ENCODE measurements around the gene USP47.

USP47 gene

DNA sequence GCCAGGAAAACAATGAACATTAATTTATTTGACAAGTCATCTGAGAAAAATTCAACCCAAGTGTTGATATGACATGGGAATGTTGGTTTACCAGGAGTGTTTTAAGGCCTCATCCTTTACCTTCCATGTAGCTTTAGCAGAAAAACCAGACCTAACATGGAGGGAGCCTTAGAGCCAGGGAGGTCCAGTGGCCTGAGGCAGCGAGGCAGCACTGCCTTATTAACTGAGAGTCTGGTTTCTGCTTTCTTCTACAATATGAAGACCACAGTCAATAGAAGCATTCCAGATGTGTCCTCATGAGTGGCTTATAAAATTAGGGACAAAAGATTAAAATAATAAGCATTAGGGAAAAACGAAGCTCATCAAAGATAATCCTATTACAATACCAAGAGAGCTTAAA, 105.1 kb downstream of the USP47 start:
- no peaks in the 10 kb centered on the region for H3K27me3 ChIP-seq (replicated peaks)
- H3K4me3 ChIP-seq (ENCODE audit: low read depth, low read length), result no peak overlapping the region
- no peak overlapping the region for H3K27ac ChIP-seq
- no peak for DNase-seq
- TF ChIP-seq, protein P1, sequence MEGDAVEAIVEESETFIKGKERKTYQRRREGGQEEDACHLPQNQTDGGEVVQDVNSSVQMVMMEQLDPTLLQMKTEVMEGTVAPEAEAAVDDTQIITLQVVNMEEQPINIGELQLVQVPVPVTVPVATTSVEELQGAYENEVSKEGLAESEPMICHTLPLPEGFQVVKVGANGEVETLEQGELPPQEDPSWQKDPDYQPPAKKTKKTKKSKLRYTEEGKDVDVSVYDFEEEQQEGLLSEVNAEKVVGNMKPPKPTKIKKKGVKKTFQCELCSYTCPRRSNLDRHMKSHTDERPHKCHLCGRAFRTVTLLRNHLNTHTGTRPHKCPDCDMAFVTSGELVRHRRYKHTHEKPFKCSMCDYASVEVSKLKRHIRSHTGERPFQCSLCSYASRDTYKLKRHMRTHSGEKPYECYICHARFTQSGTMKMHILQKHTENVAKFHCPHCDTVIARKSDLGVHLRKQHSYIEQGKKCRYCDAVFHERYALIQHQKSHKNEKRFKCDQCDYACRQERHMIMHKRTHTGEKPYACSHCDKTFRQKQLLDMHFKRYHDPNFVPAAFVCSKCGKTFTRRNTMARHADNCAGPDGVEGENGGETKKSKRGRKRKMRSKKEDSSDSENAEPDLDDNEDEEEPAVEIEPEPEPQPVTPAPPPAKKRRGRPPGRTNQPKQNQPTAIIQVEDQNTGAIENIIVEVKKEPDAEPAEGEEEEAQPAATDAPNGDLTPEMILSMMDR (IDR thresholded peaks at IDR 0.05; ENCODE audit: low read depth, low read length, missing control alignments), result no peak
- H3K36me3 ChIP-seq (replicated peaks), result peaks cover 20% of the 10 kb centered on the region
- in situ Hi-C loops (cut with HindIII; ENCODE audit: low pct_ligation_motif_present, low sequenced_read_pairs), result no loop called here

GRCh38 chr11:11947825-11948224, 106.1 kb downstream of the USP47 start:
- Histone ChIP-seq H3K36me3 (replicated peaks) (peaks cover 13% of the 10 kb centered on the region), H3K4me3 (ENCODE audit: low read depth, low read length) (no peak overlapping the region), H3K27me3 (replicated peaks) (no peaks in the 10 kb centered on the region), H3K27ac (no peak overlapping the region)
- DNase-seq, result no peak
- TF ChIP-seq, protein P1 (IDR thresholded peaks at IDR 0.05; ENCODE audit: low read depth, low read length, missing control alignments), result no peak
- in situ Hi-C loops (cut with HindIII; ENCODE audit: low pct_ligation_motif_present, low sequenced_read_pairs), result no loop called here

GRCh38 chr11:11948242-11948947, 106.6 kb downstream of the USP47 start:
- DNase-seq, result no peak
- H3K27me3 ChIP-seq (replicated peaks), result no peaks in the 10 kb centered on the region
- in situ Hi-C loops (cut with HindIII; ENCODE audit: low pct_ligation_motif_present, low sequenced_read_pairs), result no loop called here
- H3K27ac ChIP-seq, result no peak overlapping the region
- H3K36me3 ChIP-seq (replicated peaks), result peaks cover 14% of the 10 kb centered on the region
- TF ChIP-seq, protein P1 (IDR thresholded peaks at IDR 0.05; ENCODE audit: low read depth, low read length, missing control alignments), result no peak
- H3K4me3 ChIP-seq (ENCODE audit: low read depth, low read length), result no peak overlapping the region

DNA sequence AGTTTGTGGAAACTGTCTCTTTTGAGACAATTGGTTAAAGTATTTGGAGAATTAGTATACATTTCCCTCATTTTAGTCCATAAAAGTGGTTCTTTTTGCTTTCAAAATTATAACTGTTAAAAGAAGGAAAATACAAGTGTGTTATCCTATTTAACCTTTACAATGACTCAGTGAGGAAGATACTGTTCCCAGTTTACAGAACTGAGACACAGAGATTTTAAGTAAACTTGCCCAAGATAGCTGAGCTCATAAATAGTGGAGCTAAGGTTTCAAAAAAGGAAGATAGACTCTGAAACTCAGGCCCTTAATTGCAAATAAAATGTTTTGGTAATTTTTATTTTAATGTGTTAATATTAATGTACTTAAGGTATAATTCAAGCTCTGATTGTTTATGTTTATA, 107.7 kb downstream of the USP47 start:
- TF ChIP-seq, protein P1 (IDR thresholded peaks at IDR 0.05; ENCODE audit: low read depth, low read length, missing control alignments), result no peak
- no peak overlapping the region for H3K4me3 ChIP-seq (ENCODE audit: low read depth, low read length)
- no peaks in the 10 kb centered on the region for H3K27me3 ChIP-seq (replicated peaks)
- in situ Hi-C loops (cut with HindIII; ENCODE audit: low pct_ligation_motif_present, low sequenced_read_pairs), result no loop called here
- DNase-seq, result no peak
- peaks cover 14% of the 10 kb centered on the region for H3K36me3 ChIP-seq (replicated peaks)
- no peak overlapping the region for H3K27ac ChIP-seq

DNA sequence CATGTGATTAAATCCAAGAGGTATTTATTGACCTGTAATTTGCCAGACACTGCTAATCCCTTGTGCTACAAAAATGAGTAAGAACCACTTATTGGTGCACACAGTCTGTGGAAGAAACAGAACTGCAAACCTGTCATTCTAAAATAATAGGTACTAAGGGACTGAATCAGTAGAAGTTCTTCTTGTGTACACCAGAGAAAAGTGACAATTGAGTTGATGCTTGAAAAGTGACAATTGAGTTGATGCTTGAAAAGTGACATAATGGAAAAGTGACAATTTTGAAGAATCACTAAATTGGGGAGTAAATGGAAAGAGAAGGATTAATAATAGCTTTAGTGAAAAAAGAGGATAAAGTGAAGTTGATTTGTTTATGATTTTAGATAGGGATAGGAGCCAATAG, 110.3 kb downstream of the USP47 start:
- no peak overlapping the region for H3K4me3 ChIP-seq (ENCODE audit: low read depth, low read length)
- in situ Hi-C loops (cut with HindIII; ENCODE audit: low pct_ligation_motif_present, low sequenced_read_pairs), result no loop called here
- no peak for DNase-seq
- no peaks in the 10 kb centered on the region for H3K27me3 ChIP-seq (replicated peaks)
- H3K36me3 ChIP-seq (replicated peaks), result peaks cover 29% of the 10 kb centered on the region
- TF ChIP-seq, protein P1 (IDR thresholded peaks at IDR 0.05; ENCODE audit: low read depth, low read length, missing control alignments), result no peak
- H3K27ac ChIP-seq, result no peak overlapping the region

- in situ Hi-C loops (cut with HindIII; ENCODE audit: low pct_ligation_motif_present, low sequenced_read_pairs), result no loop called here
- TF ChIP-seq, protein P1 (IDR thresholded peaks at IDR 0.05; ENCODE audit: low read depth, low read length, missing control alignments), result no peak
- Histone ChIP-seq H3K27ac (no peak overlapping the region), H3K4me3 (ENCODE audit: low read depth, low read length) (no peak overlapping the region), H3K36me3 (replicated peaks) (peaks cover 22% of the 10 kb centered on the region), H3K27me3 (replicated peaks) (no peaks in the 10 kb centered on the region)
- no peak for DNase-seq
Observed at GRCh38 chr11:11956006-11956405, 114.2 kb downstream of the USP47 start.
